HG03196 (cell line): ENCODE data around the gene GAS6.

Experiments
- ATAC-seq: cut with Tn5 transposase; IDR thresholded peaks from one replicate; pipeline ENCODE4 v1.9.1; 2021; ENCODE audit not compliant: unreplicated experiment

Gene GAS6

GRCh38 chr13:113775451-113776145 lies 88.3 kb downstream of the GAS6 start:
- ATAC-seq: no peak

- no peak for ATAC-seq
Observed at GRCh38 chr13:113774177-113775107, 89.4 kb downstream of the GAS6 start.

- ATAC-seq: no peak
Observed at GRCh38 chr13:113771709-113772331, 92.1 kb downstream of the GAS6 start.

- ATAC-seq: no peak
Observed at GRCh38 chr13:113770937-113771336, 92.9 kb downstream of the GAS6 start.
